NCI-H2171 treated with DMSO at 0.1 percent for 48 hours (cell line): ENCODE measurements around the gene MX2.
"Not testable (repeated sequence)": the region's sequence is repeated elsewhere in the genome, so short reads cannot be mapped to it uniquely, and the experiment has no call there.

Experiments used
- DNase-seq: peaks from one replicate; lab custom pipeline; 2025; lab: John Stamatoyannopoulos, UW

Gene MX2

DNA sequence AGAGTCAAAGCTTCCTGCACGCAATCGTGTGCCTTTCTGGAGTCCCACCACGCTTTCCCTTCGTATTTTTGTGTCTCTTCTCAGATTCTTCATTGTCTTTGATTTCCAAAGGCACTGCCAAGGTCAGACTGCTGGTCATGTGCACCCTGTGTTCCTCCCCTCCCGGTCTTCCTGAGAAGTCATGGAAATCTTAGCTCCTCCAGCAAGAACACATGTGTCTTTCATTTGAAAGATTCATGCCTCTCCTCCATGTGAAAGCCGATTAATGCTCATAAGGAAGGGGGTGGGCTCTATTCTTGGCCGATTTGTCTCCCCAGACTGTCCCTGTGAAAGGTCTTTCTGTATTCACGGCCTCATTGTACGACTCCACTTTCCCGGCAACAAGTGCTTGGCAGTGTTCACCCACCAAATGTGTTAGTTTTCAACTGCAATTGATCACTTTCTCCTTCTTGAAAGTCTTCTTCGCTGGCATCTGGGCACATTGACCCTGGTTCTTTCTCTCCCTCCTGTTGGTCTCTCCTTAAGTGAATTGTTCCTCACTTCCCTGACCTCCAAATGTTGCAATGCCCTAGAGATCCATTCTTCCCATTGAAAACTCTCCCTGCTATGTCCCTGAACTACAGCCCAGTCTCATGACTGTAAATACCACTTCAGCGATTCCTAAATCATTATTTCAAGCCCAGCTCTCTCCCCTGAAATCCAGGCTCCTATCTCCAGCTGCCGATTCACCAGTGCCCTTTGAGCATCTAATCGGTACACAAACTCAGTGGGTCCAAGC lies 25.4 kb downstream of the MX2 start:
- DNase-seq = no peak

DNA sequence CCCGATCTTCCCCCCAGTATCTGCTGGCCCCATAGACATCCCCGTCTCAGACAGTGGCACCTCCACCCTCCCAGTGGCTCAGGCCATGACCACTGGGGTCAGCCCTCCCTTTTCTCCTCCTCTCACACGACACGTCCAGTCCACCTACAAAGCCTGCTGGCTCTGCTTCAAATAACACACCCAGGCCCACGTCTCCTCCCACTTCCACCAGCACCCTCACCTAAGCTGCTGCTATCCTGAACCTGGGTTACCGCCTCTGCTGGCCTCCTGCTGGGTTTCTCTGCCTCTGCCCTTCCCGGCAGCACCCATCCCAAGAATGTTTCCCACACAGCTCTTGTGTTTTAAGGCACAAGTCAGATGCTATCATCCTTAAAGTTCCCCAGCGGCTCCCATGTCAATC lies 26.0 kb downstream of the MX2 start:
- DNase-seq = no peak

DNA sequence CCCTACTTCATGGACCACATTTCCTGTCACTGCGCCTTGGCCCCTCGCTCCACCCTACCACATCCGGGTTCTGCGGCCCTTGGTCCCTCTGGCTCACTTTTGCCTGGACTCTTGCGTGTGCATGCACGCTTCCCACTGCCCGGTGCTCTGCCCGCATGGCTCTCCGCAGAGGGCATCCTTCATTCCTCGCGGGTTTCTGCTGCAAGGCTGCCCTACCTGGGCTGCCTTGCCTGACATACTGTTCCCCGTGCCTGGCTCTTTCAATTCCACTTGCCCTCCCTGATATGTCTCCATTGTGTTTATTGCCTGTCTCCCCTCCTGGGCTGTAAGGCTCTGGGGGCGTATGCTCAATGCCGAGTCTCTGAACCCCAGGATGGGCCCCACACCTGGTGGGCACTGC lies 26.4 kb downstream of the MX2 start:
- DNase-seq = no peak

DNA sequence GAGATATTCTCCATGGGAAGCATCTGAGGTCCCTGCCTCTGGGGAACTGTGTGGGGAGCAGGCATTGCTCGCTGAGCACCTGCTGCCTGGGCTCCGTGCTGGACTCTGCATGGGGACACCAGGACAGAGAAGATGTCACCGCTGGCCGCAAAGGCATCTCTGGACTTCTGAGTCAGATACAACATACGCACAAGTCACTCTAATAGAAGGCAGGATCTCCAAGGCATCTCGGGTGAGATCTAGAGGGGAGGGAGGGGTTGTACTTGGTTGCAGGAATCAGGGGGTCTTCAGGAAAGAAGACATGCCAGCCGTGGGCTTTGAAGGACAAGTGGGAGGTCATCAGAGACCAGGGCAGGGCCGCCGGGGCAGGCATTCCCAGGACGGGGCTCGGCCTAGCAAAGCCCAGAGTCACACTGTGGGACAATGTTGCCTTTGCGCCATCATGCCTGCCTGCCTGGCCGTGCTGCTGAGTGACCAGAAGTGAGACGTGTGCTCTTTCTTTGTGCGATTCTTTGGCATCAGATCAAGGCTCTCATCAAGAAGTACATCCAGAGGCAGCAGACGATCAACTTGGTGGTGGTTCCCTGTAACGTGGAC lies 28.3 kb downstream of the MX2 start:
- no peak for DNase-seq

DNA sequence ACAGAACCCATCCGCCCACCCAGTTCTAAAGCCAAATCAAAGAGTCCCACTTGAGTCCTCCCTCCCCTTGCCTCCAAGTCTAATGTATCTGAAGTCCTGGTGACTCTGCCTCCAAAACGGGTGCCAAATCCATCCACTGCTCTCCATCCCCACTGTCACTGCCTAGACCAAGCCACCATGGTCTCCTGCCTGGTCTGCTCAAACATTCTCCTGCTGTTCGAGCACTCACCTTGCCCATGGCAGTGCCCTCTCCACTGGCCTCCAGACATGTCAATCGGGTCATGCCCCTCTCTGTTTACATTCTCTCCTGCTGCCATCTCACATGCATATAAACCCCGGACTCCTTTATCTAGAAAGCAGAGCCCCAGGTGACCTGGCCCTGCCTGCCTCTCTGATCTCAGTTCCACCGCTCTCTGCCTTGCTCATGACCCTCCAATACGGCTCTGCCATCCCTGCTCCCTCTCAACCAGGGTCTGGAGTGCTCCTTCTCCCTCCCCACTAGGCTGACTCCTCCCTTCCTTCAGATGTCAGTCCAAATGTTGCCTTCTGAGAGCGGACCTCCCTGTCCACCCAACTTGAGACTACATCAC lies 32.1 kb downstream of the MX2 start:
- DNase-seq = no peak

DNA sequence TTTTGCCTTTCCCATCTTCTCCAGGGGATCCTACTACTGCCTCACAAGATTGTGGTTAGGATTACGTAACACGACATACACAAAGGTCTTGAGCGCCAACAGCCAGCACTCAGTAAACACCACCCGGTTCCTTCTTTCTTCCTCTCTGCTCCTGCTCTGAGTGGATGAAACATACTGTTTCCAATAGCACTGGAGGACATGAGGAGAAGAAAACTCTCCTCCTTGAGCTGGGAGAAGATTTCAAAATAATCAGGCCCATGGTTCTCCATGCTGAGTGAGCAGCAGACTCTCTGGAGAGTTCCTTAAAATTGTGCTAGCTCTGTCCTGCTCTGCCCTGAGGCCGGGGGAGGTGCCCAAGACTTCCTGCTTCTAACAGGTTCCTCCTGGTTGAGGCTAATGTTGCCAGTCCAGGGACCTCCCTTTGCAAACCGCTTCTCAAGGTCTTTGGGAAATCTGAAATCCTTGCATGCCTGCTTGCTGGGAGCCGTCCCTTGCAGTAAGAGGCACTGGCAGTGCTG lies 34.8 kb downstream of the MX2 start:
- no peak for DNase-seq

DNA sequence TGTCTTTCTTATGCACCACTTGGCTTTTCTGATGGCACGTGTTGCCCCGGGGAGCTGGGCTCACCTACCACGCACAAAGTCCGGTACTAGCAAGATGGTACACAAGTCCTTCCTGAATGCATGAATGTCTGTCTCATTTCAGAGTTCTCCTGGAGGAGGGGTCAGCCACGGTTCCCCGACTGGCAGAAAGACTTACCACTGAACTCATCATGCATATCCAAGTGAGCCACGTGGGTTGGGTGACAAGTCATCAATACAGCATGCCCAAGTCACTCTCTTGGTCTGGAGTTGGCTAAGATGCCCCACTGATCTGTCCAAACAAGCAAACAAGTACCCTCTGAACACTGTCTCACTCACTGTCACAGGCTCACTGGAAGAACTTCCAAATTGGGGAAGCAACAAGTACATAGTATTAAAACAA lies 35.7 kb downstream of the MX2 start:
- no peak for DNase-seq

DNA sequence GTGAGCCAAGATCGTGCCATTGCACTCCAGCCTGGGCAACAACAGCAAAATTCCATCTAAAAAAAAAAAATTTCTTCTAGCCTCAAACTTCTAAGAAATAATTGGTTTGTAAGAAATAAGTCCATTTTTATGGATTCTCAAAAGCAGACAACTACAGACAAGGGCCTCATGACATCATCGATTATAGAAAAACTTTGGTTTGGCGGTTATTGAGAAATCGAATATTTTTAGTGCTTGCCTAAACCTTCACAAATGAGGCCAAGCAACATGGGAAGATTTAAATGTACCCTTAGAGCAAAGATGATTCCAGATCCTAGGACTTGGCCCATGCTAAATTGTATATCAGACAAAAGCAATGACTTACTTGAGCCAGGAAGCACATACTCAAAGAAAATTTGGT lies 36.4 kb downstream of the MX2 start:
- no peak for DNase-seq

DNA sequence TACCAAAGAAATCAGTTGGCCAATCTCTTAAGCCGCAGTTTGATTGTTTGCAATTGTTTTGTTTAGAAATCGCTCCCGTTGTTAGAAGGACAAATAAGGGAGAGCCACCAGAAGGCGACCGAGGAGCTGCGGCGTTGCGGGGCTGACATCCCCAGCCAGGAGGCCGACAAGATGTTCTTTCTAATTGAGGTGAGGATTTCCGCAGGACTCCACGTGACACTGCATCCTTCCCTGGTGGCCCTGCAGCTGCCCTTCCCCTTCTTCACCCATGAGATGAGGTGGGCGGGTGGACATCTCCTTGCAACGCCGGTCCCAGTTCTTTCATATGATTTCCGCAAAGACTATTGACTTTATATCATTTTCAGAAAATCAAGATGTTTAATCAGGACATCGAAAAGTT lies 37.0 kb downstream of the MX2 start:
- no peak for DNase-seq

DNA sequence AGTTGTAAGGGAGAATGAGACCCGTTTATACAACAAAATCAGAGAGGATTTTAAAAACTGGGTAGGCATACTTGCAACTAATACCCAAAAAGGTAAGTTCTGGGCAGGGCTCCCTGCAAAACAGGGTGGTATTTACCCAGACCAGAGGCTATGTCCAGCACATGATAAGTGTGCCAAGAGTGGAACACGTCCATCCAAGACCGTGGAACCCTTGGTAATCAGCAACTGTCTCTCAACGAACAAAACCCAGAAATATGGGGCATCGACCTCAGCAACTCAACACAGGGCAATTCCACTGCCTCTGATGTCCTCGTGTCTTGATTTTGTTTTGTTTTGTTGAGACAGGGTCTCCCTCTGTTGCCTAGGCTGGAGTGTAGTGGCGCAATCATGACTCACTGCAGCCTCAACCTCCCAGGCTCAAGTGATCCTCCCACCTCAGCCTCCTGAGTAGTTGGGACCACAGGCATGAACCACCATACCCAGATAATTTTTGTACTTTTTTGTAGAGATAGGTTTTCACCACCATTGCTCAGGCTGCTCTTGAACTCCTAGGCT lies 37.5 kb downstream of the MX2 start:
- DNase-seq = no peak

DNA sequence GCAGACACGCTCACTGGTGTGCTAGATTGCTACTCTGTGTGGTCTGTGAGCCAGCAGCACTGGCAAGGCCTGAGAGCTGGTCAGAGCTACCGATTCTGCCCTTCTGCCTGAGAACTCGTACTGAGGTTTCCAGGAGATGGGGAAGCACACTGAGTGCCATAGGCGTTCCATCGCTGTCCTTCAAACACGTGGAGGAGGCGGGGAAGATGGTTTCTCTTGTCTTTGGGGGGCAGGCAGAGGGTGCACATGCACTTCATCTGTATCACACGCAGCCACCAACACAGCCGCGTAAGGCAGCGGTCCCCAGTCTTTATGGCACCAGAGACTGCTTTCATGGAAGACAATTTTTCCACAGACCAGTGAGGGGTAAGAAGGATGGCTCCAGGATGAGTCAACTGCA lies 40.4 kb downstream of the MX2 start:
- no peak for DNase-seq

DNA sequence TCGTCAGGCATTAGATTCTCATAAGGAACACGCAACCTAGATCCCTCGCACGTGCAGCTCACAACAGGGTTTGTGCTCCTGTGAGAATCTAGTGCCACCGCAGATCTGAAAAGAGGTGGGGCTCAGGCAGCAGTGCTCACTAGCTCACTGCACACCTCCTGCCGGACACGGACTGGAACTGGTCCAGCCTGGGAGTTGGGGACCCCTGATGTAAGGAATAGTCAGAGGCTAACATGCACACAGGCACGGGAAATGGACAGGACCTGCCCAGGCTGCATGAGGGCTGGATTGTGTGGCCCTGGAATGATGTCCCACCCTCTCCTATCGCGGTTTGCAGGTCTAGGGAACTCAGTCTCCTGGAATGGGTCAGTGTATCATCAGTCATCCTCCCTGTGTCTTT lies 41.0 kb downstream of the MX2 start:
- no peak for DNase-seq

DNA sequence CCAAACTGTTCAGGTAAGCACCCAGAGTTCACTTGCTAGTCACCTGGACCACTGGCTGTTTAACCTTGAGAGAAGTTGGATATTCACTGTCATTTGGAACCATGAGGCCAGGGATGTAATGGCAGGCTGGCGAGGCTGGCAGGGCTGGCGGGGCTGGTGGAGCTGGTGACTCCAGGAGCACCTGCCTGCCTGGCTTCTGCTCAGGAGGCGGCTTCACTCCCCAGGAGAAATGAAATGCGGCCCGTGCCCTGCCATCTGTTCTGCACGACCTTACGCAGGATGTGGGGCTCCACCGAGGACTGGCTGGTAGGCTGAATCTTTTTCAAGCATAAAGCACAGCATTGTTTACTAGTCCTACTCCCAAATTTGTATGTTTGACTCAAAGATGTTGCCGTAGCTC lies 41.5 kb downstream of the MX2 start:
- DNase-seq = no peak

DNA sequence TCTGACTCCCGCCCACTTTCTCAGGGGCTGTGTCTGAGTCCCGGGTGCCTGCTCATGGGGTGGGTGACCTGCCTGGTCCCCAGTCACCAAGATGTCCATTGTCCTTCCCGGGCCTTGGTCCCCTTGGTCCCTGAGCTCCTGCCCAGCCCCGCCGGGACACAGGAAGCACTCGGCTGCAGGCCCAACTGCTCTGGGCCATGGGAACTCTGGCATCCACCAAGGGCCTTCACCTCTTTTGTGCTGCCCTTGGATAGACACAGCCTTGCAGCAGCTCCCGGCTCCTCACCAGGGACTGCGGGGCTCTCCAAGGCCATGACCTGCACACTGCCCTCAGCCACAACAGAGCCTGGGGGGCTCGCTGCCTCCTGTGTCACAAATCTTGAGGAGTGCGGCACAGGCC lies 42.1 kb downstream of the MX2 start:
- DNase-seq = no peak

DNA sequence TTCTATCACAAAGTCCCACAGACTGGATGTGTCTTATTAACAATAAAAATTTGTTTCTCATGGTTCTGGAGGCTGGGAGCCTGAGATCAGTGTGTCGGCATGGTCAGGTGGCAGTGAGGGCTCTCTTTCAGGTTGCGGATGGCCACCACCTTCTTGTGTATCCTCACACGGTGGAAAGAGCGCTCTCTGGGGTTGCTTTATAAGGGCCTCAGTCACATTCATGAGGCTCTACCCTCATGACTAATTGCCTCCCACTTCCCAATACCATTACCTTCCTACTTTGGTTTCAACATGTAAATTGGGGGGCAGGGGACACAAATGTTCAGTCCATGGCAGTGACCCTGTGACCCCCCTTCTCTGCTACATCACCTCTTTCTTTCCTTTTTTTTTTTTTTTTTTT lies 43.5 kb downstream of the MX2 start:
- no peak for DNase-seq

DNA sequence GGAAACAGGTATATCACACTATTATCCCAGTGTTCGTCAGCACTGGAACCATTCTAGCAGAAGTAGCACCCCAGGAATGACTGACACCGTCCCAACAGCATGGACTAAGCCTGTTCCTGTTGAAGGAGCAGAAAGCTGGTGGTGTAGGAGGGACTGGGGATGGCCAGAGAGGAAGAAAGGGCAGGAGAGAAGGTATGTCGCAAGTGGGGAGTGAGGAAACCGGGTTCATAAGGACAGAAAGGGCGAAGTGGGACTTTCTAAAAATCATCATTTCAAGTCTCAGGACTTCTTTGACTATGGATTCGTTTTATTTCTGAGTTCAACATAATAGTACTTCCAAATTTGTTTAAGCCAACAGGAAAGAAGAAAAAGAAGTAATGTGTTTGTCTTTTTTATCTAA lies 44.5 kb downstream of the MX2 start:
- no peak for DNase-seq

DNA sequence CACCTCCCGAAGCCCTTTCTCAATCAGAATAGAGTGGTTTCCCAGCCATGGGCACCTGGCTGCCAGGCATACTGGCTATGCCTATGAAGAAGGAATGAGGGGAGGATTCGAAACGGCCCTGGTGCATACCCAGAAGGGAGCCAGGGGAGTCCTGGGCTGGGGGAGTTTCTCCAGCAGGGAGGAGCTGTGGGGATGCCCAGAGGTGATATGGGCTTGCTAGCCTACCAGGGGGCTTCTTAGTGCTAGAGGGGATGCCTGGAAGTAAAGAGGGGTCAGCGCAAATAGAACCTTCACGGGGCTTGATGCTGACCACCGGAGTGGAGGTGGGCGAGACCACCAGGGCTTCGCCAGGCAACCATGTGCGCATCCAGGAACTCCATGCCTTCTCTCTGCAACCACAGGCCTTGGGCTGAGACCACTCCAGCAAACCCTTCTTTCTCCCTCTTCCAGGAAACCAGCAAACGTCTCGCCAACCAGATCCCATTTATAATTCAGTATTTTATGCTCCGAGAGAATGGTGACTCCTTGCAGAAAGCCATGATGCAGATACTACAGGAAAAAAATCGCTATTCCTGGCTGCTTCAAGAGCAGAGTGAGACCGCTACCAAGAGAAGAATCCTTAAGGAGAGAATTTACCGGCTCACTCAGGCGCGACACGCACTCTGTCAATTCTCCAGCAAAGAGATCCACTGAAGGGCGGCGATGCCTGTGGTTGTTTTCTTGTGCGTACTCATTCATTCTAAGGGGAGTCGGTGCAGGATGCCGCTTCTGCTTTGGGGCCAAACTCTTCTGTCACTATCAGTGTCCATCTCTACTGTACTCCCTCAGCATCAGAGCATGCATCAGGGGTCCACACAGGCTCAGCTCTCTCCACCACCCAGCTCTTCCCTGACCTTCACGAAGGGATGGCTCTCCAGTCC lies 46.0 kb downstream of the MX2 start:
- DNase-seq = no peak

DNA sequence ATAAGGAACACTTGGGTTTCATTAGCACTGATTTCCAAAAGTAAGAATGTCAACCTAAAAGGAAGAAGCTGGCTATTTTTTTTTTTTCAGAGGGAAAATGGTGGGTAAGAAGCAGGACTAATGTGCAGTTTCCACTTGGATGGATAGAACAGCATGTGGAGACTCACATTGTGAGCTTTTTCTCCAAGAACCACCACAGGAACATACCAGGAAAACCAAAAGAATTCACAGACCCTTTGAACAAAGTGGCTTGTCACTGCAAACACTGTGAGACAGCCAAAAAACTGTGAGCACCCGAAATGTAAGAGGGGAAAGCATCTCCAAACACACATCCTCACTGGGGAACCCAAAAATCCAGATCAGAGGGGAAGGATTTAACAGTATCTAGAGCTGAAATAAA lies 48.5 kb downstream of the MX2 start:
- DNase-seq = no peak

DNA sequence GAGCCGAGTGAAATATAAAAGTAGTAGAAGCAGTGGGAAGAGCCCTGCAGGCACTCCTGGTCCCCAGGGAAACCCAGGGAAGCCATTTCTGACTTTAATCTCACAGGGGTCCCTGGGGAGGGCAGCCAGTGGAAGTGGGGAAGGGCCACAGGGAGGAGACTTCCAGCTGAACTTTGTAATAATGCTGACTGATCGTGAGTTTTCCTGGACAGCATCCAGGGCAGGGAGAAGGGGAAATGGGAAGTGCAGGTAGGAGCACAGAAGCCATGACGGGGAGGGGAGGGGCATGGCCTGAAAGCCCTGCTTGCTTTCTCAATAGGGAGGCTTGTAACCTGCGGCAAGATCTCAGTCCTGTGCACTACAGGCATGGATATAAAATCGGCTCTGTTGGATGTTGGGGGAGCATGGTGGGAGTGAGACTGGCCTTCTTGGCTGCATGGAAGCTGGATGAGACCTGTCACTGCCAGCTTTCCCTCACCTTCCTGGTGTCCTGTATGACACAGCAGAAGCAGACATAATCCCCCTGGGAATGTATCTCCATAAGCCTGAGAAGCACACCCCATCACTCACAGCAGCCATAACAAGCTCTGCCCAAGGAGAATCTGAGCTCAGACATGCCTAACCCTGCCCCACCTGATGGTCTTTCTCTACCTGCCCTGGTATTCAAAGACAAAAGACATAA lies 49.1 kb downstream of the MX2 start:
- DNase-seq = no peak

DNA sequence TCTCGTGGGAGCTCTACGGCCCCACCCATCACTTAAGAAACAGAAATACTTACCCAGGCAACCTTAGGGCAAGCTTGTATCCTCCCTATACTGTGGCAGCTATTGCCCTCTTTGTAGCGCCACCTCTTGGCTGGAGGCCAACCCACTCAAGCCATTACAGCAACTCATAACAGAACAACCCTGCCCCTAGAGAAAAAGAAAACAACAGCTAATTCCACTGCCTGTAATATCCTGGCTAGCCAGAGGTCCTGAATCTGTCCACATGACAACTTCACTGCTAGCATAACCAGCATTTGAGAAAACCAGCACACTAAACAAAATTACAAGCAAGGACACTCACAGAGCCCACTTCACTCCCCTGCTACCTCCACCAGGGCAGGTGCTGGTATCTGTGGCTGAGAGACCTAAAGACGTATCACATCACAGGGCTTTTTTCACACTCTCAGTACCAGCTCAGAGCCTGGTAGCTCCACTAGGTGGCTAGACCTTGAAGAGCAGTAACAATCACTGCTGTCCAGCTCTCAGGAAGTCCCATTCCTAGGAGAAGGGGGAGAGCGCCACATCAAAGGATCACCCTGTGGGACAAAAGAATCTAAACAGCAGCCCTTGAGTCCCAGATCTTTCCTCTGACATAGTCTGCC lies 49.7 kb downstream of the MX2 start:
- DNase-seq = no peak

DNA sequence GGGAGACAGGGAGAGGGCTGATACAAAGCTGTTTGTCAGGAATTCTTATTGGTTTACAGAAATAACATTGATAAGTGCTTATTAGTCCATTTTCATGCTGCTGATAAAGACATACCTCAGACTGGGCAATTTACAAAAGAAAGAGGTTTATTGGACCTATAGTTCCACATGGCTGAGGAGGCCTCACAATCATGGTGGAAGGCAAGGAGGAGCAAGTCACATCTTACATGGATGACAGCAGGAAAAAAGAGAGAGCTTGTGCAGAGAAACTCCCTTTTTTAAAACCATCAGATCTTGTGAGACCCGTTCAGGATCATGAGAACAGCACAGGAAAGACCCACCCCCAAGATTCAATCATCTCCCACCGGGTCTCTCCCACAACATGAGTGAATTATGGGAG lies 55.7 kb downstream of the MX2 start:
- not testable (repeated sequence) for DNase-seq
